NCI-H524 treated with DMSO at 0.1 percent for 48 hours (cell line): Measurements from ENCODE around the gene MTSS2.

ENCODE experiments used
- DNase-seq: peaks from one replicate; lab custom pipeline; 2025; lab: John Stamatoyannopoulos, UW

MTSS2 gene

DNA sequence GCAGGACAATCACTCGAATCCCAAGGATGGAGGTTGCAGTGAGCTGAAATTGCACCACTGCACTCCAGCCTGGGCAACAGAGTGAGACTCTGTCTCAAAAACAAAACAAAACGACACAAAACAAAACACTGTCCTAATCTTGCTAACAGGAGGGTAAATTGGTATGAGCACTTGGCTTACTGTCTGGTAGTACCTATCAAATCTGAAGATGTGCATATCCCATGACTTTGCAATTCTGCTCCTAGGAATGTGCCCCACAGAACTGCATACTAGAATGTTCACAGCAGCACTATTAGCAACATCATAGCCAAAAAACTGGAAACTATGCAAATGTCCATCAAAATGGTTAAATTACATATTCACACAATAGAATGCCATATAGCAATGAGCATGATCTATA, 15.7 kb downstream of the MTSS2 start:
- DNase-seq, result no peak

DNA sequence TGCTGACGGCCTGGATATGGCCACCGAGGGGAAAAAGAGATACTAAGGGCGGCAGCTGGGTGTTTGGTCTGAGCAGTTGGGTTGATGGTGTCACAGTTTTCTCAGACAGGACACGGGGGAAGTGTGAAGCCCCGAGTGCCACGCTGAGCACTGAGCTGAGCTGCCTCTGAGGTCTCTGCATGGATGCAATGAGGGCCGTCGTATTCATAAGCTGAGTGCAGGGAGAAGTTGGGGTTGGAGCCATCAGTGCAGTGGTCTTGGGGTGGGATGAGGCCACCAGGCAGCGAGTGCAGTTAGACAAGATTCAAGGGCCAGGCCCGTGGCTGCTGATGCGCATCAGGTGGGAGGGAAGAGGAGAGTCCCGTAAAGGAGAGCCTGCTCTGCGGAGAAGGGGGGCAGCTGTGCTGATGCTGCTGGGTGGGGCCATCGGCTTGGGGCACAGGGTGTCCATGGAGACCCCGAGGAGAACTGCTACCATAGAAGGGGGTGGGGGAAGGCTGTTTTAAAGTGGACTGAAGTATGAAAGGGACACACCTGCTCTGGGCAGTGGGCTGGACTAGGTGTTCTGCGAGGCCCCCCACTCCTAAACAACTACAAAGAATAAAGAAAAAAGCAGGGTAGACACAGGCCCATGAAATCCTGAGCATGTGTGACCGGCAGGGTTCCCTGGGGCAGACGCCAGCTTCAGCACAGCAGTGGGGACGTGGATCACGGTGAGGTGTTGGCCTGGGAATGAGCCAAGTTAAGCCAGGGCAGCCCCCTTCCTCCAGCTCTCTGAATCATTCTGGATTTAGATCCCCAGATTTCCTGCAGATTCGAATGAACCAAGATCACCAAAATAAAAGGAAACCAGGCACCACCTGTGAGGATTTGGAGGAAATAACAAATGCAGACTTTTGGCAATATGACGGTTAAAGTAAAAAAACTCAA, 19.8 kb downstream of the MTSS2 start:
- no peak for DNase-seq

GRCh38 chr16:70665113-70665694, 20.6 kb downstream of the MTSS2 start:
- DNase-seq, result no peak

GRCh38 chr16:70664325-70665112, 21.3 kb downstream of the MTSS2 start:
- no peak for DNase-seq

GRCh38 chr16:70663524-70664324, 22.1 kb downstream of the MTSS2 start:
- no peak for DNase-seq

- DNase-seq, result no peak
Measured at GRCh38 chr16:70662991-70663523, 22.8 kb downstream of the MTSS2 start.

DNA sequence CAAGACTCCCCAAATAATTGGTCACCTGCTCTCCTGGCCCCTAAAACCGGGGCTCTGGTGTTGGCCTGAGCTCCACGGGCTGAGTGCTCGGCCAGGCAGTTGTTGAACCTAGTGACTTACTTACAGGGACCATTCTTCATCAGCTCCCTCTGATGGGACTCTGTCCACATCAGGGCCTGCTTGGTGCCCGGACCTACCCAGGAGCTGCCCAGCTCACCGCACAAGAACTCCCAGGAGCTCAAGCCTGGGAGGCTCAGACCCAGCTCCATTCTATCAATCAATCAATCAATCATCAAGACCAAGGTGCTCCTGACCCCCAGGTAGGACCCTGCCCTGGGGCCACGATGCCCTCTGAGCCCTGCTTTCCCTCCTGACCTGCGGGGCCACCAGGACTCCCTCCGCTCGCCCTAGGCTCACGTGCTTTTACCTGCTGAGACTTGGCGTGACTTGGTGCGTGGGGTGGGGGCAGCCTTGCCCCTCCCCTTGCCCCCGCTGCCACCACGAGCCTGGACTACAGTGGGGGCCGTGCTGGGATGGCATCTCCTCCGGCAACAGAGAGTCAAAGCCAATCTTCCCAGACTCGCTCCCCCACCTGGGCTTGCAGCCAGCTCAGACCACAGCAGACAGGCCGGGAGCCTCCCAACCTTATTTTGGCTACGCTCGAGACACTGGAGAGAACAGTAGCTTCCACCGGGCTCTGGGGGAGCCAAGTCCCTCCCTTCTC, 23.8 kb downstream of the MTSS2 start:
- DNase-seq, result no peak

DNA sequence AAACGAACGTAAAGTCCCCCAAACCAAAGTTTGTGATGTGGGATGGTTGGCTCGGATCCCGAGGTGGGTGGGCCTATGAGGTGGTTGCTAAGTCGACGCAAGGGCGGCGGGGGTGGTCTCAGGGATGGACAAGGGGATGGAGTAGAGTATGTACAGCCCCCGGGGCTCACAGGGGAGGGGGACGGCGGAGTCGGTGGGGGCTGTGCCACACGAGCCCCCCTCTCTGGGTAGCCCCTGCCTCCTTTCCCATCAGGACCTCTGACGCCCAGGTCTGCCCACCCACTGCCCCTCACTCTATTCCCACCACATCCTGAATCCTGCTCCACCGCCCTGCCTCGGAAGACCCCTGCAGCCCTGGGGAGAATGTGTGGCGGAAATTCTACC, 24.3 kb downstream of the MTSS2 start:
- DNase-seq, result no peak

GRCh38 chr16:70660672-70661350, 25.0 kb downstream of the MTSS2 start:
- DNase-seq, result no peak

DNA sequence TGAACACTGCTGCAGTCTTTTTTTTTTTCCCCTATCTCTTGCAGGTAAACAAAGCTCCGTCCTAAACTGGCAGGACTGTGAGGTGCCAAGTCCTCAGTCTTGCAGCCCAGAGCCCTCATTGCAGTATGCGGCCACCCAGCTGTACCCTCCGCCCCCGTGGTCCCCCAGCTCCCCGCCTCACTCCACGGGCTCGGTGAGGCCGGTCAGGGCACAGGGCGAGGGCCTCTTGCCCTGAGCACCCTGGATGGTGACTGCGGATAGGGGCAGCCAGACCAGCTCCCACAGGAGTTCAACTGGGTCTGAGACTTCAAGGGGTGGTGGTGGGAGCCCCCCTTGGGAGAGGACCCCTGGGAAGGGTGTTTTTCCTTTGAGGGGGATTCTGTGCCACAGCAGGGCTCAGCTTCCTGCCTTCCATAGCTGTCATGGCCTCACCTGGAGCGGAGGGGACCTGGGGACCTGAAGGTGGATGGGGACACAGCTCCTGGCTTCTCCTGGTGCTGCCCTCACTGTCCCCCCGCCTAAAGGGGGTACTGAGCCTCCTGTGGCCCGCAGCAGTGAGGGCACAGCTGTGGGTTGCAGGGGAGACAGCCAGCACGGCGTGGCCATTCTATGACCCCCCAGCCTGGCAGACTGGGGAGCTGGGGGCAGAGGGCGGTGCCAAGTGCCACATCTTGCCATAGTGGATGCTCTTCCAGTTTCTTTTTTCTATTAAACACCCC, 25.7 kb downstream of the MTSS2 start:
- no peak for DNase-seq

DNA sequence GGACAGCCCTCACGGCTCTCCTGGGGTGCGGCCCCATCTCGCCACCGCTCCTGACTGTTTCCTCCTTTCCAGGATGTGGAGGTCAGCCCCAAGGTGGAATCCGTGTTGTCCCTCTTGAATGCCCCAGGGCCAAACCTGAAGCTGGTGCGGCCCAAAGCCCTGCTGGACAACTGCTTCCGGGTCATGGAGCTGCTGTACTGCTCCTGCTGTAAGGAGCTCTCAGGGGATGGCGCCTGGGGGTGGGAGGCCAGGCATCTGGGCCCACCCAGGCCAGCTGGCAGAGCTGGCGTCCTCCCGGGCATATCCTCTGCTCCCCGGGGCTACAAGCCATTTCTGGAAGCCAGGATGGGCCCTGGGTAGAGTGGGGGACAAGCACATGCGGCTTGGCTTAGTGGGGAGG, 26.3 kb downstream of the MTSS2 start:
- DNase-seq, result no peak

- DNase-seq, result no peak
Measured at GRCh38 chr16:70658921-70659320, 26.9 kb downstream of the MTSS2 start.

DNA sequence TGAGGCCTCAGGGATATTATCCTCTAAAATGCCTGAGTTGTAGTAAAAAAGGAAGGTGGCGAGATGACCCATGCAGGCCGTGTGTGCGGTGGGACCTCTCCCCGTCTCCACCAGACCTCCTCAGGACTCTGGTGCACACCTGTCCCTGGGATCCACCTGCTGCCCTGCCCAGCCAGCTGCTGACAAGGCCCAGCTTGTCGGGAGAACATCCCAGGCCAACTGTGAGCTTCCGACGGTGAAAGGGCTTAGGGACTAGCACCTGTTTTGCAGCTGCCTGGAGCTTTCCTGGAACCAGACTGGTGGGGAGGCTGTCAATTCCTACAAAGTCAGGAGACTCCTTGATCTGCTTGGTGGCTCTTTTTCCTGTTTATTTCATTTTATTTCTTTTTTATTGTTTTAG, 27.9 kb downstream of the MTSS2 start:
- DNase-seq, result no peak

GRCh38 chr16:70656712-70657263, 29.1 kb downstream of the MTSS2 start:
- DNase-seq, result no peak

DNA sequence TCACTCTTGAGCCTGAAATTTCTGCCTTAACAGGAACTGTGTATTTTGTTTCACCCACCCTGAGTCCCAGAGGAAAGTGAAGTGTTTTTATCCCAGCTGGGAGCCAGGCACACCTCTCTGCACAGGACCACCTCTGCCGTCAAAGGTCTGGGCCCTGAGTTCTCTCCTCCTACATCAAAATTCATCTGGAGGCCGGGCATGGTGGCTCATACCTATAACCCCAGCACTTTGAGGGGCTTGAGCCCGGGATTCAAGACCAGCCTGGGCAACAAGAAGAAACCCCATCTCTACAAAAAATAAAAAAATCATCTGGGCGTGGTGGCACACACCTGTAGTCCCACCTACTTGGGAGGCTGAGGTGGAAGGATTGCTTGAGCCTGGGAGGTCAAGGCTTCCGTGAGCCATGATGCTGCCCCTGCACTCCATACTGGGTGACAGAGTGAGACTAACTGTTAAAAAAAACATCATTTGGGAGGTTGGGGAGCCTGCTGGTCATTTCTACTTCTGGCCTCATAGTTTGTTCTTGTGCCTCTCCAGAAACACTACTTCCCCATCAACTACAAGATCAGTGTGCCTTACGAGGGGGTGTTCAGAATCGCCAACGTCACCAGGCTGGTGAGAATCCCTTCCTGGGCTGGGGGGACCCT, 29.7 kb downstream of the MTSS2 start:
- no peak for DNase-seq

DNA sequence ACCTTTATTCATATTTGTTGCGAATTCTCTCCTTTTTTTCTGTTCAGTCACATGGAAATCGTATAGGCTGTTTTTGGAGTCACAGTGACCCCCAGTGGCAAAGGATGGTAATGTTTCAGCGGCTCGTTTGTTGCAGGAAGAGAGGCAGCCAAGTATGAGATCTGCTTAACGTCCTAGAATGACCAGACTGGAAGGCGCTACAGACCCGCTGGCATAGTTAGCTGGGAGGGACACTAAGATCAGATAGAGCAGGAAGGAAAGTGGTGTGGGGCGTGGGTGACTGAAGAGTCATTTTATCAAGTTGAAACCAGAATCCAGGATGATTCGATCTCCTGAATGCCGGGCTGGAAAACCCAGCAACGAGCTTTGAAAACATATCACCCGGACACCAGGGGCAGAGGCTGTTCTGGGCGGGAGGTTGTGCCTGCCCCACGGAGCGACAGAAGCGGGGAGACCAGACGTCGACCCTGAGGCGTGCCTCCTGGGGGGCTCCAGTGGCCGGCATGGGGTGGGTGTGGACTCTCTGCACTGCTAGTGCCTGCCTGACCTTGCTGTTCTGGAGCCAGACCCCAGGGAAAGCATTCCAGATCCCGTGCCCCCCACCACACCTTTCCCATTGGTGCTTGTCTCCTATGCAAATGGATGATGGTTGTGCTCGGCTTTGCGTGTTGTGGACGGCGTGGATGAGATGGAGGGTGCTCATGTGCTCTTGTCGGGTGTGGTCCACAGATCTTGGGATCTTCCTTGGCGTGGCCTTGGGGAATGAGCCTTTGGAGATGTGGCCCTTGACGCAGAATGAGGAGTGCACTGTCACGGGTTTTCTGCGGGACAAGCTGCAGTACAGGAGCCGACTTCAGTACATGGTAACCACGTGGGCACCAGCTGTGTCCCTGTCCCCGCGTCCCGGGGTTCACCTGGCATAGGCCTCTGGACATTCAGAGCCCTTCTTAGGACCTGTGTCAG, 31.8 kb downstream of the MTSS2 start:
- DNase-seq, result peak; percentile 66

GRCh38 chr16:70653406-70653805, 32.4 kb downstream of the MTSS2 start:
- no peak for DNase-seq

DNA sequence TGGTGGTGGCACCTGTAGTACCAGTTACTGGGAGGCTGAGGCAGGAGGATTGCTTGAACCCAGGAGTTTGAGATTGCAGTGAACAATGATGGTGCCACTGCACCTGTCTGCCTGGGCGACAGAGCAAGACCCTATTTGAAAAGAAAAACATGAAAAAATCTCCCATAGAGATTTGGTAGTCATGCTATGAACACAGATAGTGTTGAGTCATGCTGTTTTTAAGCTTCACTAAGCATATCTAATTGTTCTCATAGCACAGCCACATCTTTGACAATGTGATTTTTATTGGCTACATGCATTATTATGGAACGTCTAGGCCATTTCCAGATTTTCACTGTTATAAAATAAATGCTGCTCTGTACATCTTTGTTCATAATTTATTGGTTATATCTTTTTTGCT, 33.5 kb downstream of the MTSS2 start:
- no peak for DNase-seq
